ENCODE results near the gene HOMER3. TPM values are rescaled to one million over a fixed set of nuclear protein-coding genes. Genes with fewer than 3 reads are reported as not detected.

HOMER3 gene
- total RNA-seq, 1 donor from 2014 or later = 18.8 TPM

Other genes with a start within 250 kb of the HOMER3 start
- gene COMP, start 149.9 kb downstream of the HOMER3 start, total RNA-seq = 10.9 TPM
- gene UPF1, start 109.3 kb downstream of the HOMER3 start, total RNA-seq = 46.7 TPM
- gene CERS1, start 45.1 kb downstream of the HOMER3 start, total RNA-seq = 2.5 TPM
- 54.6 TPM for gene COPE, start 21.8 kb downstream of the HOMER3 start, total RNA-seq
- 31.8 TPM for gene DDX49, start 21.5 kb downstream of the HOMER3 start, total RNA-seq
- 33.5 TPM for gene SUGP2, start 92.3 kb upstream of the HOMER3 start, total RNA-seq
- 15.5 TPM for gene ARMC6, start 92.4 kb upstream of the HOMER3 start, total RNA-seq
- gene SLC25A42, start 122.8 kb upstream of the HOMER3 start, total RNA-seq = 6.7 TPM
- gene TMEM161A, start 197.3 kb upstream of the HOMER3 start, total RNA-seq = 9.7 TPM
- 0.49 TPM for gene MEF2B, start 229.0 kb upstream of the HOMER3 start, total RNA-seq

Data from skin of body (tissue), 1 donor.